ENCODE results near the gene TIGD4. TPM values are rescaled to one million over a fixed set of nuclear protein-coding genes. Genes with fewer than 3 reads are reported as not detected.

TIGD4 gene
- total and polyA plus RNA-seq, 2 experiments from 2014 or later: 1.6 to 1.7 TPM

DNA sequence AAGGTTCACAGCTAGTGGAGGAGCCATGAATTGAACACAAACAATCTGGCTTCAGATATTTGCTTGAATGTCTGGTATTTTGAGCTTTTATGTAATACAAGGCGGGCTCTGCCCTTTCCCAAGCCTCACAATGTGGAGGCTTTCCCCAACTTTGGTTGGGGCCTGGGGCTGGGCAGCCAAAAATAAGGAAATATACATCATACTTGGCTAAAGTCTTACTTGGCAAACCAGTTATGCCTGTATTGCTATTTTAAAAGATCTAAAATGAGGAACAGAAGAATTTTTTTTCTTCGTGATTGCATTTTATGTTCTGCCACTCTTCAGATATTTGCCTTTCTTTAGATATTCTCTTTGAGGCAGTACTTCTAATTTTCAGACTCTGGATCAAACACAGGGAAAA is 26.3 kb upstream of the TIGD4 start (continued):
- TF ChIP-seq ZNF462 (CRISPR knock-in tag; IDR thresholded peaks at IDR 0.05) (no peak), ZNF114 (CRISPR knock-in tag; IDR thresholded peaks at IDR 0.05) (no peak), REST (IDR thresholded peaks at IDR 0.05; ENCODE audit: unreplicated experiment) (no peak), EZH2 (IDR thresholded peaks at IDR 0.05; ENCODE audit: low read depth, unreplicated experiment) (no peak), CTCF (conservative IDR thresholded peaks at IDR 0.05; ENCODE audit: low read depth in 2 of 2) (no peak), NANOG (IDR thresholded peaks at IDR 0.05; ENCODE audit: borderline replicate concordance) (no peak)

Data from GM23338 (cell line).